H1 (cell line): Measurements from ENCODE around the gene TLE1. TPM values are rescaled to one million over a fixed set of nuclear protein-coding genes. Genes with fewer than 3 reads are reported as not detected.

Experiments
- ATF3 ChIP-seq: IDR thresholded peaks from 2 replicates; pipeline ENCODE4 v1.6.1; 2011; ENCODE audit warnings: low read depth, mild to moderate bottlenecking, low read length; ENCODE audit not compliant: insufficient read depth
- BACH1 ChIP-seq: IDR thresholded peaks from 2 replicates; pipeline ENCODE4 v1.6.1; 2012; ENCODE audit warnings: low read length, improper control_type of control experiment
- CEBPB ChIP-seq: IDR thresholded peaks from 2 replicates; pipeline ENCODE4 v1.6.1; 2012; ENCODE audit warnings: low read depth, low read length
- JUN ChIP-seq: IDR thresholded peaks from 2 replicates; pipeline ENCODE4 v1.6.1; 2011; ENCODE audit warnings: low read depth, mild to moderate bottlenecking, improper control_type of control experiment, low read length
- KDM1A ChIP-seq: fragments of 200-600, 300-600 bp; sonication (generic); IDR thresholded peaks from 2 replicates; pipeline ENCODE4 v1.7.1; 2016; ENCODE audit warnings: mild to moderate bottlenecking, low read length, borderline replicate concordance
- NANOG ChIP-seq: IDR thresholded peaks from 2 replicates; pipeline ENCODE4 v1.6.1; 2011; ENCODE audit warnings: low read length, low read depth, mild to moderate bottlenecking, inconsistent platforms; ENCODE audit not compliant: insufficient read depth, poor library complexity, severe bottlenecking
- NRF1 ChIP-seq: IDR thresholded peaks from 2 replicates; pipeline ENCODE4 v1.6.1; 2011; ENCODE audit warnings: mild to moderate bottlenecking, low read depth, low read length, improper control_type of control experiment
- RAD21 ChIP-seq, 2 experiments: IDR thresholded peaks in 1 of 2; conservative IDR thresholded peaks in 1 of 2; 2 replicates each; pipeline ENCODE4 v1.6.1; 2011; ENCODE audit warnings: low read depth in 2 of 2, low read length in 2 of 2, improper control_type of control experiment in 1 of 2, inconsistent platforms in 1 of 2, mild to moderate bottlenecking in 1 of 2, moderate library complexity in 1 of 2
- RXRA ChIP-seq: IDR thresholded peaks from 2 replicates; pipeline ENCODE4 v1.6.1; 2011; ENCODE audit warnings: low read depth, mild to moderate bottlenecking, low read length, moderate library complexity; ENCODE audit not compliant: insufficient read depth
- SIN3A ChIP-seq, 2 experiments: IDR thresholded peaks in 1 of 2; conservative IDR thresholded peaks in 1 of 2; 2 replicates each; pipeline ENCODE4 v1.6.1; 2011 to 2012; ENCODE audit warnings: low read length in 2 of 2, improper control_type of control experiment in 1 of 2, low read depth in 1 of 2, mild to moderate bottlenecking in 1 of 2
- SP2 ChIP-seq: IDR thresholded peaks from 2 replicates; pipeline ENCODE4 v1.6.1; 2012; ENCODE audit warnings: mild to moderate bottlenecking, low read length, inconsistent platforms
- SP4 ChIP-seq: IDR thresholded peaks from 2 replicates; pipeline ENCODE4 v1.6.1; 2012; ENCODE audit warnings: low read length, inconsistent platforms
- polyA plus RNA-seq, 7 experiments: library from polyadenylated mRNA; depleted of rRNA in 3 of 7; stranded (reverse) in 5 of 7; unstranded in 2 of 7; fragments of >200 nt in 5 of 7; fragments of 200-250 nt in 2 of 7; gene quantifications; 1 replicate in 5 of 7; 2 replicates in 1 of 7; 4 replicates in 1 of 7; pipeline versions ENCODE4 v1.2.1 to v1.2.3, GENCODE V29; 2011 to 2013; ENCODE audit warnings: missing spikeins in 2 of 7, mixed read lengths in 2 of 7
- total RNA-seq: library from RNA; stranded (reverse); fragmentation: NEBNext Ultra II Directional; extraction: Animal tissue kit (Norgen Biotek cat#: 25700); gene quantifications from 2 replicates; pipeline ENCODE4 v1.2.1, GENCODE V29; 2021
- TF ChIP-seq, protein P1 (sequence below): IDR thresholded peaks from 2 replicates; pipeline ENCODE4 v1.6.1; 2011; ENCODE audit warnings: low read length, improper control_type of control experiment

TLE1 gene
- total and polyA plus RNA-seq, 2 of the 8 experiments (the other 6 are each of a cell fraction or from before 2014, with no cell fraction given): 81.8 to 91.6 TPM

GRCh38 chr9:81686614-81687520 lies 2.5 kb downstream of the TLE1 start (continued):
- TF ChIP-seq SIN3A (conservative IDR thresholded peaks at IDR 0.05 in 1 of 2, IDR thresholded peaks at IDR 0.05 in 1 of 2; ENCODE audit: low read depth in 1 of 2, low read length in 2 of 2) (peak; percentile 74 to 88), JUN (no peak), SP4 (no peak), BACH1 (no peak), SP2 (no peak), RAD21 (IDR thresholded peaks at IDR 0.05 in 1 of 2, conservative IDR thresholded peaks at IDR 0.05 in 1 of 2; ENCODE audit: low read depth in 2 of 2, low read length in 2 of 2) (peak; percentile 51 to 68; a peak in 3 of 4 replicates), ATF3 (no peak), RXRA (no peak), NANOG (no peak), NRF1 (no peak), CEBPB (no peak), KDM1A (no peak)
- TF ChIP-seq, protein P1, sequence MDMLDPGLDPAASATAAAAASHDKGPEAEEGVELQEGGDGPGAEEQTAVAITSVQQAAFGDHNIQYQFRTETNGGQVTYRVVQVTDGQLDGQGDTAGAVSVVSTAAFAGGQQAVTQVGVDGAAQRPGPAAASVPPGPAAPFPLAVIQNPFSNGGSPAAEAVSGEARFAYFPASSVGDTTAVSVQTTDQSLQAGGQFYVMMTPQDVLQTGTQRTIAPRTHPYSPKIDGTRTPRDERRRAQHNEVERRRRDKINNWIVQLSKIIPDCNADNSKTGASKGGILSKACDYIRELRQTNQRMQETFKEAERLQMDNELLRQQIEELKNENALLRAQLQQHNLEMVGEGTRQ: no peak
